Endothelial cell of umbilical vein (primary cell): ENCODE measurements around the gene TMC4. TPM values are rescaled to one million over a fixed set of nuclear protein-coding genes. Genes with fewer than 3 reads are reported as not detected.

Experiments
- BruUV-seq: library from RNA; stranded (reverse); fragments of 400-500 nt; replicated peaks from 2 replicates; lab custom pipeline; 2021; lab: Mats Ljungman, UMichigan
- CTCF ChIA-PET: fragments of 300-600, 350-600 bp; sonication (Branson Sonifier 250); formaldehyde crosslinking; loops from one replicate; lab custom pipeline; 2021; ENCODE audit warnings: antibody characterized with exemption, inconsistent platforms; lab: Charles Lee
- POLR2A ChIA-PET: fragments of 300-600, 350-600 bp; sonication (Branson Sonifier 250); formaldehyde crosslinking; loops from one replicate; lab custom pipeline; 2021; ENCODE audit warnings: antibody characterized with exemption, inconsistent platforms; lab: Charles Lee
- DNase-seq: peaks from one replicate; pipeline ENCODE4 v3.0.0-alpha.2; 2011; ENCODE audit warnings: low read depth, low spot score
- FAIRE-seq: peaks from 2 replicates; lab custom pipeline; 2011; peaks lifted over from hg19 to GRCh38; lab: Jason Lieb, UNC
- H2AFZ ChIP-seq: 2 replicates; pipeline ENCODE4 v1.6.0; 2012; ENCODE audit warnings: low read depth, low read length, control low read depth, inconsistent platforms
- H3K27ac ChIP-seq: 2 replicates; pipeline ENCODE4 v1.5.1; 2011; ENCODE audit warnings: low read depth, mild to moderate bottlenecking, control low read depth, low read length, moderate library complexity; ENCODE audit not compliant: insufficient read depth
- H3K27me3 ChIP-seq, 2 experiments: 2 replicates each; pipeline versions ENCODE4 v1.6.0 to v1.6.1; 2011; ENCODE audit warnings: low read length in 2 of 2, mixed read lengths in 1 of 2; ENCODE audit not compliant: control insufficient read depth in 2 of 2, insufficient read depth in 2 of 2
- H3K36me3 ChIP-seq, 2 experiments: 2 replicates in 1 of 2; 3 replicates in 1 of 2; pipeline ENCODE4 v1.5.1; 2011; ENCODE audit warnings: low read length in 2 of 2, mild to moderate bottlenecking in 1 of 2, moderate library complexity in 1 of 2; ENCODE audit not compliant: control insufficient read depth in 2 of 2, insufficient read depth in 2 of 2; ENCODE audit errors: extremely low read depth in 1 of 2
- H3K4me1 ChIP-seq: 3 replicates; pipeline ENCODE4 v1.5.1; 2011; ENCODE audit warnings: mild to moderate bottlenecking, low read length; ENCODE audit not compliant: control insufficient read depth, insufficient read depth; ENCODE audit errors: extremely low read depth
- H3K4me2 ChIP-seq: 2 replicates; pipeline ENCODE4 v1.6.1; 2011; ENCODE audit warnings: low read length, control low read depth, mixed read lengths; ENCODE audit not compliant: insufficient read depth
- H3K4me3 ChIP-seq, 3 experiments: fragments of 200-600 bp in 1 of 3; sonication (generic), shearing (Covaris generic) in 1 of 3; replicated peaks in 1 of 3; 2 replicates each; pipeline ENCODE4 v1.5.1; 2011 to 2016; ENCODE audit warnings: control low read depth in 3 of 3, low read length in 3 of 3, mild to moderate bottlenecking in 2 of 3, inconsistent platforms in 1 of 3, low read depth in 1 of 3, moderate library complexity in 1 of 3; ENCODE audit not compliant: insufficient read depth in 1 of 3
- H3K79me2 ChIP-seq: 2 replicates; pipeline ENCODE4 v1.6.0; 2012; ENCODE audit warnings: low read length, inconsistent platforms; ENCODE audit not compliant: control insufficient read depth, insufficient read depth
- H3K9ac ChIP-seq: replicated peaks from 2 replicates; pipeline ENCODE3; 2011; ENCODE audit warnings: low read length, control low read depth; ENCODE audit not compliant: insufficient read depth; ENCODE audit errors: extremely low read depth
- H3K9me1 ChIP-seq: replicated peaks from 3 replicates; pipeline ENCODE4 v1.6.0; 2011; ENCODE audit warnings: mild to moderate bottlenecking, low read length; ENCODE audit not compliant: control insufficient read depth, insufficient read depth; ENCODE audit errors: extremely low read depth
- H3K9me3 ChIP-seq: replicated peaks from 2 replicates; pipeline ENCODE4 v1.5.1; 2012; ENCODE audit warnings: low read length, inconsistent platforms; ENCODE audit not compliant: control insufficient read depth, insufficient read depth
- H4K20me1 ChIP-seq: replicated peaks from 2 replicates; pipeline ENCODE3; 2011; ENCODE audit warnings: mild to moderate bottlenecking, low read length; ENCODE audit not compliant: control insufficient read depth, insufficient read depth; ENCODE audit errors: extremely low read depth
- CTCF ChIP-seq, 2 donors: IDR thresholded peaks; 1 replicate in 1 of 2; 2 replicates in 1 of 2; pipeline ENCODE4 v1.5.1; 2011; ENCODE audit warnings: low read length in 2 of 2, mild to moderate bottlenecking in 2 of 2, moderate library complexity in 2 of 2, control low read depth in 1 of 2, inconsistent platforms in 1 of 2, low read depth in 1 of 2; ENCODE audit not compliant: insufficient read depth in 1 of 2; ENCODE audit errors: extremely low read depth in 1 of 2
- EZH2 ChIP-seq: IDR thresholded peaks from 2 replicates; pipeline ENCODE4 v1.6.1; 2012; ENCODE audit warnings: borderline replicate concordance, low read depth, mild to moderate bottlenecking, moderate library complexity, low read length, inconsistent platforms; ENCODE audit not compliant: severe bottlenecking
- FOS ChIP-seq: IDR thresholded peaks from 2 replicates; pipeline ENCODE4 v1.6.1; 2011; ENCODE audit warnings: mild to moderate bottlenecking, low read length, moderate library complexity, borderline replicate concordance; ENCODE audit not compliant: insufficient read depth
- GATA2 ChIP-seq: IDR thresholded peaks from 2 replicates; pipeline ENCODE4 v1.7.0; 2011; ENCODE audit warnings: low read depth, mild to moderate bottlenecking, moderate library complexity, mixed read lengths, low read length; ENCODE audit not compliant: insufficient read length, insufficient read depth
- JUN ChIP-seq: IDR thresholded peaks from 2 replicates; pipeline ENCODE4 v1.6.1; 2011; ENCODE audit warnings: borderline replicate concordance, low read depth; ENCODE audit not compliant: insufficient read length, insufficient read depth
- MAX ChIP-seq: IDR thresholded peaks from 2 replicates; pipeline ENCODE4 v1.6.1; 2011; ENCODE audit not compliant: insufficient read depth, insufficient read length
- MYC ChIP-seq: IDR thresholded peaks from one replicate; pipeline ENCODE4 v1.6.1; 2011; ENCODE audit warnings: mild to moderate bottlenecking, low read depth, low read length
- POLR2A ChIP-seq: IDR thresholded peaks from 2 replicates; pipeline ENCODE4 v1.6.1; 2012; ENCODE audit warnings: low read depth, mild to moderate bottlenecking, control low read depth, low read length
- POLR2AphosphoS5 ChIP-seq: IDR thresholded peaks from 2 replicates; pipeline ENCODE4 v1.6.1; 2012; ENCODE audit warnings: low read depth, mild to moderate bottlenecking, control low read depth, low read length, moderate library complexity; ENCODE audit not compliant: insufficient read depth
- dilution Hi-C: fragments of 300-500 bp; cut with MboI; formaldehyde crosslinking; loops from one replicate; pipeline ENCODE4 v1.15.0; 2019; ENCODE audit warnings: low sequenced_read_pairs; ENCODE audit not compliant: extremely low pct_ligation_motif_present
- intact Hi-C: fragments of 100-400 bp; cut with micrococcal nuclease; formaldehyde crosslinking; loops from one replicate; pipeline ENCODE4 v1.10.0; 2022
- polyA plus RNA-seq, 4 experiments: library from polyadenylated mRNA; depleted of rRNA in 3 of 4; stranded (reverse) in 3 of 4; unstranded in 1 of 4; fragments of >200 nt; gene quantifications; 2 replicates each; pipeline versions ENCODE4 v1.2.1 to v1.2.3, GENCODE V29; 2011 to 2012; ENCODE audit warnings: missing spikeins in 1 of 4
- total RNA-seq: library from RNA; stranded (reverse); gene quantifications from 2 replicates; pipeline ENCODE4 v1.2.3, GENCODE V29; 2021

The TMC4 gene
- total and polyA plus RNA-seq, 2 donors (not counting 3 experiments of a cell fraction or from before 2014, with no cell fraction given), result 0.71 to 1.7 TPM

- H3K79me2 ChIP-seq, result peaks cover 70% of the 10 kb centered on the region
- H3K4me3 ChIP-seq, result no peak overlapping the region
- H3K4me1 ChIP-seq, result peaks cover 54% of the 10 kb centered on the region
- H3K36me3 ChIP-seq, result peaks cover 39 to 53% of the 10 kb centered on the region in 2 experiments
- no peak overlapping the region for H3K4me2 ChIP-seq
- H3K27ac ChIP-seq, result no peak overlapping the region
- H2AFZ ChIP-seq, result no peak overlapping the region
- H3K9me1 ChIP-seq, result no peaks in the 10 kb centered on the region
- H4K20me1 ChIP-seq, result peaks cover under 1% of the 10 kb centered on the region
- no peaks in the 10 kb centered on the region for H3K9me3 ChIP-seq
- intact Hi-C loops (no loop called here), dilution Hi-C loops (no loop called here)
- POLR2A ChIA-PET, result interaction anchor here (0.8 kb wide), 1 partner anchor 16 kb away, joined by 3 read pairs; the partner anchor contains the start of gene TSEN34
- DNase-seq (no peak), FAIRE-seq (no peak)
- no peaks in the 10 kb centered on the region for H3K27me3 ChIP-seq
- no TSS peak for BruUV-seq
- TF ChIP-seq MYC (no peak), EZH2 (no peak), FOS (no peak), POLR2AphosphoS5 (no peak), JUN (no peak), MAX (no peak), CTCF (IDR thresholded peaks at IDR 0.05; ENCODE audit: extremely low read depth in 1 of 2, insufficient read depth in 1 of 2, low read depth in 1 of 2, low read length in 2 of 2) (no peak), POLR2A (no peak), GATA2 (no peak)
- CTCF ChIA-PET, result interaction anchor here (0.6 kb wide), 1 partner anchor 38 kb away, joined by 3 read pairs; no protein-coding TSS in a partner anchor
- H3K9ac ChIP-seq, result no peak overlapping the region
These were observed 33.8 kb upstream of the TMC4 start for GRCh38 chr19:54206831-54207177.
